ENCODE measurements around the gene GNAI2.
A peak's percentile ranks its signal among the peaks of the same experiment; 100 is the strongest.
"Not testable (repeated sequence)": the region's sequence is repeated elsewhere in the genome, so short reads cannot be mapped to it uniquely, and the experiment has no call there.

Gene GNAI2

DNA sequence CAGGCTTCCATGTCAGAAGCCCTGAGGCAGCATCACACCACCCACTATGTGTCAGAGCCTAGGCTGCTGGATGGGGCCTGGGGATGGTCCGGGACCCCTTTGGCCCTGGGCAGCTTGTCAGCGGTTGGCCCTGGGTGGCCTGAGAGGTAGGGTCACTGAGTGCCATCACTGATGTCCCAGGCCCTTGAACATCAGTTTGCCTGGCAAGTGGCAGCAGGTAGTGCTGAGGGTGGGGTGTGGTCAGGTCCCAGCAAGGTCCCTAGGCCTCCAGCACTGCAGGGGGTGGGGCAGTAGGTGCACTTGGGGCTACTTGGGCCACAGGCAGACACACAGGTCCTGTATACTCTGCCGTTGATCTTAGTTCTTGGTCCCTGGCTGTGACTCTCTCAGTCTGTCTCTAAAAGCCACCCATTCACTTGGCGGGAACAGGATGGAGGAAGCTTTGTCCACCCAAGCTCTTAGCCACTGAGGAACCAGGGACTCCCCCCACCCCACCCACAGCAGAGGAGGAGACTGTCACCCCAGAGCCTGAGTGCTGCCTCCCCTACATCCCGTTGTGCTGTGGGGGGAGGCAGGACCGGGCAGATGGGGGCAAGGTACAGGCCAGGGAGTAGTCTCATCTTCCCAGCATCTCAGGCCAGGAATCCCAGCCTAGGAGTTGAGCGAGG, 5.8 kb downstream of the GNAI2 start:
- no peak for ATAC-seq (ENCODE audit: low read depth)
- Histone ChIP-seq H3K27me3 (ENCODE audit: insufficient read depth, poor library complexity, severe bottlenecking) (no peaks in the 10 kb centered on the region), H3K27ac (ENCODE audit: poor library complexity, severe bottlenecking) (peak overlapping the region; percentile 93), H3K36me3 (ENCODE audit: low read depth) (peaks cover 26% of the 10 kb centered on the region), H3K4me1 (ENCODE audit: insufficient read depth, poor library complexity, severe bottlenecking) (peaks cover 8% of the 10 kb centered on the region), H3K9me3 (ENCODE audit: severe bottlenecking) (no peaks in the 10 kb centered on the region), H3K4me3 (ENCODE audit: severe bottlenecking) (no peak overlapping the region)
- no peak for DNase-seq (ENCODE audit: low spot score)
- TF ChIP-seq, protein P1, sequence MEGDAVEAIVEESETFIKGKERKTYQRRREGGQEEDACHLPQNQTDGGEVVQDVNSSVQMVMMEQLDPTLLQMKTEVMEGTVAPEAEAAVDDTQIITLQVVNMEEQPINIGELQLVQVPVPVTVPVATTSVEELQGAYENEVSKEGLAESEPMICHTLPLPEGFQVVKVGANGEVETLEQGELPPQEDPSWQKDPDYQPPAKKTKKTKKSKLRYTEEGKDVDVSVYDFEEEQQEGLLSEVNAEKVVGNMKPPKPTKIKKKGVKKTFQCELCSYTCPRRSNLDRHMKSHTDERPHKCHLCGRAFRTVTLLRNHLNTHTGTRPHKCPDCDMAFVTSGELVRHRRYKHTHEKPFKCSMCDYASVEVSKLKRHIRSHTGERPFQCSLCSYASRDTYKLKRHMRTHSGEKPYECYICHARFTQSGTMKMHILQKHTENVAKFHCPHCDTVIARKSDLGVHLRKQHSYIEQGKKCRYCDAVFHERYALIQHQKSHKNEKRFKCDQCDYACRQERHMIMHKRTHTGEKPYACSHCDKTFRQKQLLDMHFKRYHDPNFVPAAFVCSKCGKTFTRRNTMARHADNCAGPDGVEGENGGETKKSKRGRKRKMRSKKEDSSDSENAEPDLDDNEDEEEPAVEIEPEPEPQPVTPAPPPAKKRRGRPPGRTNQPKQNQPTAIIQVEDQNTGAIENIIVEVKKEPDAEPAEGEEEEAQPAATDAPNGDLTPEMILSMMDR (IDR thresholded peaks at IDR 0.05; ENCODE audit: poor library complexity, severe bottlenecking): no peak

DNA sequence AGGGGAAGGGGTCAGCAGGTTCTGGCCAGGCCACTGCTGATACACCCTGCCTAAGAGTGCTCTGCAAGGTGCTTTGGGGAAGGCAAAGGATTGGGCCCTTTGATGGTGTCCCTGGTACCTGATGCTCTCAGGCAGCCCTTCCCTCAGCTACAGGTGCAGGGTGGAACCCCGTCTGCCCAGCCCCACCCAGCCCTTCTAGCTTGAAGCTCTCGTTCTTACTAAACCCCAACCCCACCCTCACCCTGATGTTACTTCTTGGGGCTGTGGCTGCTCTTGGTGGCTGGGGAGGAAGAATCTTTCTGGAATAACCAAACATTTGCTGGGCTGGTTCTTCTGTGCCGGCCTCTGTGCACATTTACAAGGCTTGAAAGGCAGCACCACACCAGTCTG, 6.4 kb downstream of the GNAI2 start:
- Histone ChIP-seq H3K4me1 (ENCODE audit: insufficient read depth, poor library complexity, severe bottlenecking) (peaks cover 13% of the 10 kb centered on the region), H3K4me3 (ENCODE audit: severe bottlenecking) (no peak overlapping the region), H3K36me3 (ENCODE audit: low read depth) (peaks cover 31% of the 10 kb centered on the region), H3K9me3 (ENCODE audit: severe bottlenecking) (no peaks in the 10 kb centered on the region), H3K27me3 (ENCODE audit: insufficient read depth, poor library complexity, severe bottlenecking) (no peaks in the 10 kb centered on the region), H3K27ac (ENCODE audit: poor library complexity, severe bottlenecking) (peak overlapping the region; percentile 93)
- ATAC-seq (ENCODE audit: low read depth) (no peak), DNase-seq (ENCODE audit: low spot score) (no peak)
- TF ChIP-seq, protein P1 (IDR thresholded peaks at IDR 0.05; ENCODE audit: poor library complexity, severe bottlenecking): no peak

DNA sequence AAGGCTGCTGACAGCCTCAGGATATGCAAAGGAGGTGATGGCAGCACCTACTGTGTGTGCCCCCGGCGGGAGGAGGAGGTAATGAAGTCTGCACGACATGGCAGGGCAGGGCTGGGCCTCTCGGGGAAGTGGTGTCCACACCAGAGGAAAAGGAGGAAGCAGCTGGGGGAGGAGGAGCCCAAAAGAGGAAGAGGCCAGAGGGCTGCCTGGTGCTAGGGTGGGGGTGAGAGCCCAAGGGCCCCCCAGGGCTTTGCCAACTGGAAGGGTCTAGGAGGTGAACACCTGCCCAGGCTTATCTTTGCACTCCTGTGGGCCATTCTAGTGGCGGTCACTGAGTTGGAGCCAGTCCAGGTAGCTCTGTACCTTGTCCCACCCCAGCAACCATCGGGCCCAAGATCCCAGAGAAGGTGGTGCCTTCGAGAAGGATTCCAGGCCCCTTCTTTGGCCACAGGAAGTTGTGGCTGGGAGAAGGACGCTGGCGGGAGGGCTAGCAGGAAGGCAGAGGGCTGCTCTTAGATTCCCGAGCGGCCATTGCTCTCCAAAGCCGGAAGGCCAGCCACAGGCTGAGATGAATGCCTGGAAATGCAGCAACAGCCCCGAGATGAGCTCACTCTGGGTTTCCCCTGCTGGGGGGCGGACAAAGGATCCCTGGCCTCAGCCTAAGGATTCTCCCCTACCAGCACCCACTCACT, 7.0 kb downstream of the GNAI2 start:
- peaks cover 37% of the 10 kb centered on the region for H3K36me3 ChIP-seq (ENCODE audit: low read depth)
- peak overlapping the region; percentile 93 for H3K27ac ChIP-seq (ENCODE audit: poor library complexity, severe bottlenecking)
- TF ChIP-seq, protein P1 (IDR thresholded peaks at IDR 0.05; ENCODE audit: poor library complexity, severe bottlenecking): no peak
- ATAC-seq (ENCODE audit: low read depth): no peak
- H3K4me3 ChIP-seq (ENCODE audit: severe bottlenecking): no peak overlapping the region
- no peak for DNase-seq (ENCODE audit: low spot score)
- H3K27me3 ChIP-seq (ENCODE audit: insufficient read depth, poor library complexity, severe bottlenecking): no peaks in the 10 kb centered on the region
- H3K9me3 ChIP-seq (ENCODE audit: severe bottlenecking): no peaks in the 10 kb centered on the region
- peaks cover 18% of the 10 kb centered on the region for H3K4me1 ChIP-seq (ENCODE audit: insufficient read depth, poor library complexity, severe bottlenecking)

DNA sequence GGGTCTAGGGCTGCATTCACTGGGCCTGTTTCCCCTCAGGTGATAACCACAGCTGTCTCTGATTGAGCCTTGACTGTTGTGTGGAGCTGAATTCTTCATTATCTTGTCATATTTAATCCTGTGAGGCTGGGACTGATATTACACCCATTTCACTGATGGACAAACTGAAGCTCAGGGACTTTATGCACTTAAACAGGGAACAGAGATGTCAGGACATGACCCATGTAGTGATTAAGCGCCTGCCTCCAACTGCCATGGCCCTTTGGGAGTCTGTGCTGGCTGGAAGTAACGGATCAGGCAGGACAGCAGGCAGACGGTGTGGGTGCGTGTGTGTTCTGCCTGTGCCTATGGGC, 7.5 kb downstream of the GNAI2 start:
- no peaks in the 10 kb centered on the region for H3K27me3 ChIP-seq (ENCODE audit: insufficient read depth, poor library complexity, severe bottlenecking)
- no peaks in the 10 kb centered on the region for H3K9me3 ChIP-seq (ENCODE audit: severe bottlenecking)
- peak overlapping the region; percentile 93 for H3K27ac ChIP-seq (ENCODE audit: poor library complexity, severe bottlenecking)
- H3K4me1 ChIP-seq (ENCODE audit: insufficient read depth, poor library complexity, severe bottlenecking): peaks cover 23% of the 10 kb centered on the region
- no peak overlapping the region for H3K4me3 ChIP-seq (ENCODE audit: severe bottlenecking)
- H3K36me3 ChIP-seq (ENCODE audit: low read depth): peaks cover 37% of the 10 kb centered on the region
- ATAC-seq (ENCODE audit: low read depth): no peak
- DNase-seq (ENCODE audit: low spot score): no peak
- TF ChIP-seq, protein P1 (IDR thresholded peaks at IDR 0.05; ENCODE audit: poor library complexity, severe bottlenecking): no peak

DNA sequence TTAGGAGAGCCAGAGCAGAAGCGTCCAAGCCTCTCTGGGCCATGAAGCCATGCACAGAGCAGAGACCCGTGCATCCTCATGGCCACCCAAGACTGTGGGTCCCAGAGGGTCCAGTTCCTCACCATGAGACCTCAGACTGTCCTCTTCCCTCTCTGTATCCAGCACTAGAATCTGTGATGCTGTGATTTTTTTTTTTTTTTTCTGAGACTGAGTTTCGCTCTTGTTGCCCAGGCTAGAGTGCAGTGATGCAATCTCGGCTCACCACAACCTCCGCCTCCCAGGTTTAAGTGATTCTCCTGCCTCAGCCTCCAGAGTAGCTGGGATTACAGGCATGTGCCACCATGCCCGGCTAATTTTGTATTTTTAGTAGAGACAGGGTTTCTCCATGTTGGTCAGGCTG, 8.8 kb downstream of the GNAI2 start:
- ATAC-seq (ENCODE audit: low read depth); H3K9me3 ChIP-seq (ENCODE audit: severe bottlenecking); H3K27me3 ChIP-seq (ENCODE audit: insufficient read depth, poor library complexity, severe bottlenecking); H3K4me3 ChIP-seq (ENCODE audit: severe bottlenecking); DNase-seq (ENCODE audit: low spot score): not testable (repeated sequence)
- Histone ChIP-seq H3K27ac (ENCODE audit: poor library complexity, severe bottlenecking) (peak overlapping the region; percentile 93), H3K36me3 (ENCODE audit: low read depth) (peaks cover 27% of the 10 kb centered on the region), H3K4me1 (ENCODE audit: insufficient read depth, poor library complexity, severe bottlenecking) (peaks cover 31% of the 10 kb centered on the region)

Data from RWPE2 (cell line).